Measurements from ENCODE around the gene STAG1. TPM values are rescaled to one million over a fixed set of nuclear protein-coding genes. Genes with fewer than 3 reads are reported as not detected.

Gene STAG1
- total and polyA plus RNA-seq, 9 donors: 18.7 to 66.3 (median 55.8) TPM

DNA sequence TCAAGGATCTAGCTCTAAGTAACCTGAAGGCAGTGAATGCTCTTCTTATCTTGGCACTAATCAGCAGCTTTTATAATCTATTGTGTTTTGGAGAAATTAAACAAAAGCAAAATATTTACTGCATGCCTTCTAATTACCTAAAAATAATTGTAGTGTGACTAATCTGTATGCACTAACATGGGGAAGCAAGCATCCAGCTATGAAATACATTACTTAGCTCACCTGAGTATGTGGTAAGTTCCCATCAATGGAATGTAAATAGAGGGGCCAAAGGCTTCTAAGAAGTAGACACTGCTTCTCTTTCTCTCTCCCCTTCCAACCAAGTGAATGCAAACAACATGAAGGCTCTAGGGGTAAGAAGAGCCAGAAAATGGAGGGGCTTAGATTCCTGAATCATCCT lies 165.6 kb downstream of the STAG1 start:
- DNase-seq: no peak
- intact Hi-C loops (cut with DNase I): no loop called here
- Histone ChIP-seq H3K27me3 (no peaks in the 10 kb centered on the region), H3K9me3 (no peaks in the 10 kb centered on the region), H3K27ac (no peak overlapping the region), H3K4me1 (ENCODE audit: insufficient read depth) (no peaks in the 10 kb centered on the region), H3K36me3 (no peaks in the 10 kb centered on the region), H3K4me3 (no peak overlapping the region)
- TF ChIP-seq, protein P1, sequence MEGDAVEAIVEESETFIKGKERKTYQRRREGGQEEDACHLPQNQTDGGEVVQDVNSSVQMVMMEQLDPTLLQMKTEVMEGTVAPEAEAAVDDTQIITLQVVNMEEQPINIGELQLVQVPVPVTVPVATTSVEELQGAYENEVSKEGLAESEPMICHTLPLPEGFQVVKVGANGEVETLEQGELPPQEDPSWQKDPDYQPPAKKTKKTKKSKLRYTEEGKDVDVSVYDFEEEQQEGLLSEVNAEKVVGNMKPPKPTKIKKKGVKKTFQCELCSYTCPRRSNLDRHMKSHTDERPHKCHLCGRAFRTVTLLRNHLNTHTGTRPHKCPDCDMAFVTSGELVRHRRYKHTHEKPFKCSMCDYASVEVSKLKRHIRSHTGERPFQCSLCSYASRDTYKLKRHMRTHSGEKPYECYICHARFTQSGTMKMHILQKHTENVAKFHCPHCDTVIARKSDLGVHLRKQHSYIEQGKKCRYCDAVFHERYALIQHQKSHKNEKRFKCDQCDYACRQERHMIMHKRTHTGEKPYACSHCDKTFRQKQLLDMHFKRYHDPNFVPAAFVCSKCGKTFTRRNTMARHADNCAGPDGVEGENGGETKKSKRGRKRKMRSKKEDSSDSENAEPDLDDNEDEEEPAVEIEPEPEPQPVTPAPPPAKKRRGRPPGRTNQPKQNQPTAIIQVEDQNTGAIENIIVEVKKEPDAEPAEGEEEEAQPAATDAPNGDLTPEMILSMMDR (IDR thresholded peaks at IDR 0.05): no peak
- TF ChIP-seq EP300 (IDR thresholded peaks at IDR 0.05) (no peak), POLR2A (IDR thresholded peaks at IDR 0.05) (no peak)

DNA sequence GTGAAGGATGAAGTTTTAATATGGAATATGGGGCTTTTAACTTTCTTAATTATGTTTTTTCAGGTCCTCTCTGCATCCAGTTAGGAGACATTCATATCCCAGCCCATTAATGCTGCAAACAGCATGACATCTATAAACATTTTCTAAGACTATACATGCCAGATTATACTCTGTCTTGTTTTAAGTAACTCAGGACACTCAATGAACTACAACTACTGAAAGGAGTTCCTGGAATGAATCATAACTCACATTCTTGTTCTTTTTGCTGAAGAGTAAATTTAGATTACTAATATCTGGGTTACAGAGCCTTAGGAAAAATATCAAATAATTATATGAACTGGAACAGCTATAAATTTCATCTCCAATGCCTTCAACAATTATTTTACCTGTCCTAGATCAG lies 167.4 kb downstream of the STAG1 start:
- Histone ChIP-seq H3K4me3 (no peak overlapping the region), H3K36me3 (no peaks in the 10 kb centered on the region), H3K9me3 (no peaks in the 10 kb centered on the region), H3K27me3 (no peaks in the 10 kb centered on the region), H3K4me1 (ENCODE audit: insufficient read depth) (no peaks in the 10 kb centered on the region), H3K27ac (no peak overlapping the region)
- intact Hi-C loops (cut with DNase I): no loop called here
- no peak for DNase-seq
- TF ChIP-seq EP300 (IDR thresholded peaks at IDR 0.05) (no peak), POLR2A (IDR thresholded peaks at IDR 0.05) (no peak)
- TF ChIP-seq, protein P1 (IDR thresholded peaks at IDR 0.05): no peak

DNA sequence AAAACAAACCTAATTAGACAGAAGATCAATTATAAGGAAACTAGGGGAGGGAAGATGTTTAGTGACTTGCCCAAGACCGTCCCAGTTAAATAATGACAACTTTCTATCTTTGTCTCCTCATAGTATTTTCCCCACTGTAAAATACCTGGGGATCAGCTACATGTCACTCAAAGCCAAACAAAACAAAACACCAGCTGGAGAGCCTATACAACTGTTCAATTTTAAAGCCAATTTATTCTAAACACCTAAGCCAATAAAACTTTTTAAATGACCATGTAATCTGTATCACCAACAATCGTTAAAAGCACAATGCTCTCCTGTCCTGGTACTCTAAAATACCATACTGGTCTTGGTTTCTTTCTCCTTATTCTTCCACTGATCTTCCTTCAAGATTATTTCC lies 168.4 kb downstream of the STAG1 start:
- no peak overlapping the region for H3K4me3 ChIP-seq
- 79 to 84% (median 83%) methylated on average over 2 of the region's 2 CpGs for WGBS, 3 donors
- no peaks in the 10 kb centered on the region for H3K4me1 ChIP-seq (ENCODE audit: insufficient read depth)
- no peaks in the 10 kb centered on the region for H3K27me3 ChIP-seq
- no peaks in the 10 kb centered on the region for H3K36me3 ChIP-seq
- no peaks in the 10 kb centered on the region for H3K9me3 ChIP-seq
- H3K27ac ChIP-seq: no peak overlapping the region
- intact Hi-C loops (cut with DNase I): no loop called here
- TF ChIP-seq, protein P1 (IDR thresholded peaks at IDR 0.05): no peak
- TF ChIP-seq EP300 (IDR thresholded peaks at IDR 0.05) (no peak), POLR2A (IDR thresholded peaks at IDR 0.05) (no peak)
- no peak for DNase-seq

DNA sequence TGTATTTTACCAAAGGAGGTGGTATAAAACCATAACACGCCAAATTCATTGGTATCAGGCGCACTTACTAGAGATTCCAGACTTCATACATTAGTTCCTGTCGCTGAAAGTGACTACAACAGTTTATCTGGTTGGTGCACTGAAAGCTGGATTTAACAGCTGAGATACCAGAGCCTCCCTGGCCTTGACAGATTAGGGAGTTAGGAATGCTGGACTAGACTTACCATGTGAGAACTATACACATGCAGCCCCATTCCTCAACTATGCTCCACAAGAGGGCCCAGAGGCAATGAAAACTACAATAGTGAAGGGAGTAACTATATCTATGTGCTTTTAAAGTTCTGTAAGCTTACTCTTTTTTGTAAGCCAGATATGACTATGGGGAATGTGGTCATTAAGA lies 174.4 kb downstream of the STAG1 start:
- no peak overlapping the region for H3K27ac ChIP-seq
- DNase-seq: no peak
- 84 to 90% (median 85%) methylated on average over 3 of the region's 3 CpGs for WGBS, 3 donors
- H3K9me3 ChIP-seq: no peaks in the 10 kb centered on the region
- no peaks in the 10 kb centered on the region for H3K4me1 ChIP-seq (ENCODE audit: insufficient read depth)
- intact Hi-C loops (cut with DNase I): no loop called here
- no peaks in the 10 kb centered on the region for H3K27me3 ChIP-seq
- H3K4me3 ChIP-seq: no peak overlapping the region
- H3K36me3 ChIP-seq: no peaks in the 10 kb centered on the region
- TF ChIP-seq, protein P1 (IDR thresholded peaks at IDR 0.05): no peak
- TF ChIP-seq EP300 (IDR thresholded peaks at IDR 0.05) (no peak), POLR2A (IDR thresholded peaks at IDR 0.05) (no peak)
